Mucosa of descending colon (tissue), 3 donors: ENCODE measurements around the gene CCNB1IP1. TPM values are rescaled to one million over a fixed set of nuclear protein-coding genes. Genes with fewer than 3 reads are reported as not detected.

Source experiments
- ATAC-seq: fragments of 200-7000 bp; cut with Tn5 transposase; one replicate; pipeline ENCODE4 v1.9.1; 2020; ENCODE audit warnings: mild to moderate bottlenecking, moderate library complexity
- DNase-seq, 3 donors: peaks; one replicate each; pipeline ENCODE4 v3.0.0-alpha.2; 2020
- H3K36me3 ChIP-seq: fragments of 200-600 bp; one replicate; pipeline ENCODE4 v1.8.0; 2021; ENCODE audit warnings: low read depth, mild to moderate bottlenecking
- H3K4me1 ChIP-seq: fragments of 200-600 bp; one replicate; pipeline ENCODE4 v1.8.0; 2021; ENCODE audit warnings: low read depth, mild to moderate bottlenecking
- H3K4me3 ChIP-seq: fragments of 200-600 bp; one replicate; pipeline ENCODE4 v1.8.0; 2021; ENCODE audit warnings: mild to moderate bottlenecking
- H3K9me3 ChIP-seq: fragments of 200-600 bp; one replicate; pipeline ENCODE4 v1.8.0; 2021; ENCODE audit warnings: mild to moderate bottlenecking
- CTCF ChIP-seq: fragments of 200-600 bp; IDR thresholded peaks from one replicate; pipeline ENCODE4 v1.8.0; 2022; ENCODE audit warnings: antibody characterized with exemption, mild to moderate bottlenecking
- intact Hi-C, 2 donors: fragments of 100-400 bp; cut with DNase I in 1 of 2; cut with micrococcal nuclease in 1 of 2; formaldehyde crosslinking; loops; one replicate each; pipeline versions ENCODE4 v1.11.0 to v1.11.1; 2022; cut with DNase I, micrococcal nuclease
- total RNA-seq, 3 donors: library from RNA; stranded (reverse); fragmentation: NEBNext Ultra II Directional in 2 of 3; extraction: Animal tissue kit (Norgen Biotek cat#: 25700) in 2 of 3; gene quantifications; one replicate each; pipeline versions ENCODE4 v1.2.1 to v1.2.4, GENCODE V29; 2021 to 2023
- donor health status: DM: no; HTN: no; CAD: no; lungs with moderate emphysema.
- donor health status: DM: no; HTN: no; CAD: no.
- donor health status: DM: no; HTN: yes; CAD: no.

CCNB1IP1 gene
- total RNA-seq, 3 donors from 2014 or later, result 27.6 to 36.0 (median 28.0) TPM

- no peaks in the 10 kb centered on the region for H3K4me1 ChIP-seq
- no peak for ATAC-seq
- no peak overlapping the region for H3K4me3 ChIP-seq
- H3K9me3 ChIP-seq, result no peaks in the 10 kb centered on the region
- intact Hi-C loops, result no loop called here
- DNase-seq, result no peak
- no peak for TF ChIP-seq CTCF
- no peaks in the 10 kb centered on the region for H3K36me3 ChIP-seq
Observed at GRCh38 chr14:20262642-20263128, 70.4 kb downstream of the CCNB1IP1 start.

Other genes starting within 250 kb of the CCNB1IP1 start
- gene OR4K17, start 222.5 kb downstream of the CCNB1IP1 start, total RNA-seq, result not detected
- not detected for gene OR4N5, start 194.5 kb downstream of the CCNB1IP1 start, total RNA-seq
- not detected for gene OR11G2, start 142.4 kb downstream of the CCNB1IP1 start, total RNA-seq
- not detected for gene OR11H6, start 109.6 kb downstream of the CCNB1IP1 start, total RNA-seq
- gene OR11H7, start 104.3 kb downstream of the CCNB1IP1 start, total RNA-seq, result not detected
- gene OR11H4, start 94.0 kb downstream of the CCNB1IP1 start, total RNA-seq, result not detected
- 10 to 100 TPM; 11.8 to 17.0 (median 13.2) TPM for gene TTC5, start 27.3 kb downstream of the CCNB1IP1 start, total RNA-seq
- 10 to 100 TPM in 2 of 3 donors, 1 to 10 TPM in 1; 9.3 to 20.1 (median 14.8) TPM for gene PARP2, start 10.4 kb upstream of the CCNB1IP1 start, total RNA-seq
- gene TEP1, start 80.2 kb upstream of the CCNB1IP1 start, total RNA-seq, result 100 to 1,000 TPM in 1 of 3 donors, 10 to 100 TPM in 2; 68.7 to 121 (median 85.8) TPM
- gene KLHL33, start 102.9 kb upstream of the CCNB1IP1 start, total RNA-seq, result under 1 TPM; 0.12 to 0.85 (median 0.27) TPM
- 10 to 100 TPM; 32.7 to 52.0 (median 35.9) TPM for gene OSGEP, start 121.5 kb upstream of the CCNB1IP1 start, total RNA-seq
- gene APEX1, start 121.9 kb upstream of the CCNB1IP1 start, total RNA-seq, result 100 to 1,000 TPM in 1 of 3 donors, 10 to 100 TPM in 2; 83.9 to 115 (median 93.8) TPM
- 10 to 100 TPM; 40.6 to 48.4 (median 45.5) TPM for gene PIP4P1, start 128.2 kb upstream of the CCNB1IP1 start, total RNA-seq
- 10 to 100 TPM; 38.8 to 74.8 (median 72.8) TPM for gene PNP, start 136.1 kb upstream of the CCNB1IP1 start, total RNA-seq
- gene RNASE10, start 172.3 kb upstream of the CCNB1IP1 start, total RNA-seq, result 1 to 10 TPM in 1 of 3 donors, under 1 TPM in 2; 0.60 to 1.0 (median 0.93) TPM
- not detected for gene RNASE9, start 227.8 kb upstream of the CCNB1IP1 start, total RNA-seq